Measurements from ENCODE around the gene SS18L1. TPM values are rescaled to one million over a fixed set of nuclear protein-coding genes. Genes with fewer than 3 reads are reported as not detected.

SS18L1 gene
- polyA plus RNA-seq, 1 of the 3 experiments (the other 2 are of a cell fraction): 10.7 TPM

GRCh38 chr20:62191781-62192559 is 48.4 kb downstream of the SS18L1 start:
- peaks cover 4% of the 10 kb centered on the region for H4K20me1 ChIP-seq (ENCODE audit: insufficient read depth)
- DNase-seq: no peak
- POLR2A ChIA-PET: interaction anchor here (0.7 kb wide), 1 partner anchor 49 kb away, joined by 3 read pairs; no protein-coding TSS in a partner anchor
- H2AFZ ChIP-seq (ENCODE audit: low read depth): no peak overlapping the region
- no peaks in the 10 kb centered on the region for H3K9me3 ChIP-seq
- TF ChIP-seq POLR2AphosphoS5 (IDR thresholded peaks at IDR 0.05; ENCODE audit: low read depth, low read length) (no peak), TEAD4 (IDR thresholded peaks at IDR 0.05; ENCODE audit: borderline replicate concordance, insufficient read depth) (no peak), FOXM1 (IDR thresholded peaks at IDR 0.05; ENCODE audit: low read depth) (no peak), RCOR1 (IDR thresholded peaks at IDR 0.05; ENCODE audit: low read length) (no peak), USF2 (IDR thresholded peaks at IDR 0.05; ENCODE audit: borderline replicate concordance, low read depth, low read length) (no peak), JUND (IDR thresholded peaks at IDR 0.05) (no peak), FOSL2 (IDR thresholded peaks at IDR 0.05; ENCODE audit: borderline replicate concordance, low read depth) (no peak), USF1 (IDR thresholded peaks at IDR 0.05; ENCODE audit: borderline replicate concordance, low read depth) (no peak)
- peaks cover 54% of the 10 kb centered on the region for H3K79me2 ChIP-seq (ENCODE audit: insufficient read depth)
- no peak overlapping the region for H3K4me3 ChIP-seq (ENCODE audit: low read depth in 2 of 2, low read length in 1 of 2)
- H3K36me3 ChIP-seq (replicated peaks in 1 of 2; ENCODE audit: control insufficient read depth in 1 of 2, insufficient read depth in 2 of 2, low read length in 1 of 2): peaks cover 15 to 31% of the 10 kb centered on the region in 2 experiments
- H3K9me2 ChIP-seq: no peaks in the 10 kb centered on the region
- CTCF ChIA-PET: no interaction called here
- no peaks in the 10 kb centered on the region for H3K27me3 ChIP-seq (ENCODE audit: insufficient read depth)
- H3K27ac ChIP-seq (ENCODE audit: low read depth in 2 of 2, low read length in 1 of 2): no peak overlapping the region
- no peak overlapping the region for H3K9ac ChIP-seq
- H3K4me2 ChIP-seq: no peak overlapping the region
- H3F3A ChIP-seq (replicated peaks; ENCODE audit: insufficient read depth): peaks cover 2% of the 10 kb centered on the region
- no peaks in the 10 kb centered on the region for H3K4me1 ChIP-seq (ENCODE audit: control insufficient read depth in 1 of 2, insufficient read depth in 2 of 2, low read depth in 1 of 2, low read length in 1 of 2)
- WGBS (ENCODE audit: low lambda C conversion rate): 92% methylated on average over 6 of the region's 14 CpGs

- Histone ChIP-seq H3K4me1 (ENCODE audit: control insufficient read depth in 1 of 2, insufficient read depth in 2 of 2, low read depth in 1 of 2, low read length in 1 of 2) (no peaks in the 10 kb centered on the region), H3K9me2 (no peaks in the 10 kb centered on the region), H3K9me3 (no peaks in the 10 kb centered on the region), H3F3A (replicated peaks; ENCODE audit: insufficient read depth) (no peaks in the 10 kb centered on the region), H3K27ac (ENCODE audit: low read depth in 2 of 2, low read length in 1 of 2) (no peak overlapping the region), H3K27me3 (ENCODE audit: insufficient read depth) (no peaks in the 10 kb centered on the region), H2AFZ (ENCODE audit: low read depth) (no peak overlapping the region), H3K36me3 (replicated peaks in 1 of 2; ENCODE audit: control insufficient read depth in 1 of 2, insufficient read depth in 2 of 2, low read length in 1 of 2) (peaks cover 16 to 35% of the 10 kb centered on the region in 2 experiments), H3K4me2 (no peak overlapping the region), H3K79me2 (ENCODE audit: insufficient read depth) (peaks cover 48% of the 10 kb centered on the region), H3K9ac (no peak overlapping the region), H3K4me3 (ENCODE audit: low read depth in 2 of 2, low read length in 1 of 2) (no peak overlapping the region), H4K20me1 (ENCODE audit: insufficient read depth) (peaks cover 4% of the 10 kb centered on the region; the same call in 1 of the 2 replicates)
- POLR2A ChIA-PET: no interaction called here
- CTCF ChIA-PET: no interaction called here
- WGBS (ENCODE audit: low lambda C conversion rate): 97% methylated on average over 5 of the region's 10 CpGs
- DNase-seq: no peak
- TF ChIP-seq MXI1 (IDR thresholded peaks at IDR 0.05; ENCODE audit: low read depth, low read length): no peak
- TF ChIP-seq GATA2 (CRISPR knock-in tag; IDR thresholded peaks at IDR 0.05): no peak
- TF ChIP-seq EP300 (IDR thresholded peaks at IDR 0.05; ENCODE audit: borderline replicate concordance in 1 of 2, low read depth in 1 of 2, low read length in 1 of 2): no peak
- TF ChIP-seq REST (IDR thresholded peaks at IDR 0.05; ENCODE audit: low read depth, low read length): no peak
- no peak for TF ChIP-seq TEAD4 (IDR thresholded peaks at IDR 0.05; ENCODE audit: borderline replicate concordance, insufficient read depth)
- TF ChIP-seq JUND (IDR thresholded peaks at IDR 0.05): no peak
- TF ChIP-seq MEF2A (IDR thresholded peaks at IDR 0.05; ENCODE audit: borderline replicate concordance, low read depth): no peak
- TF ChIP-seq EZH2phosphoT487 (IDR thresholded peaks at IDR 0.05; ENCODE audit: borderline replicate concordance, low read depth): no peak
- no peak for TF ChIP-seq SMC3 (IDR thresholded peaks at IDR 0.05; ENCODE audit: low read depth, low read length)
- TF ChIP-seq TAF1 (IDR thresholded peaks at IDR 0.05; ENCODE audit: borderline replicate concordance, low read depth, low read length): no peak
- no peak for TF ChIP-seq USF2 (IDR thresholded peaks at IDR 0.05; ENCODE audit: borderline replicate concordance, low read depth, low read length)
- TF ChIP-seq NRF1 (IDR thresholded peaks at IDR 0.05; ENCODE audit: low read depth, low read length): no peak
- no peak for TF ChIP-seq SIN3A (IDR thresholded peaks at IDR 0.05; ENCODE audit: borderline replicate concordance, low read depth, low read length)
- TF ChIP-seq RAD21 (IDR thresholded peaks at IDR 0.05; ENCODE audit: low read length): no peak
- TF ChIP-seq ELF1 (IDR thresholded peaks at IDR 0.05): no peak
Observed at GRCh38 chr20:62192635-62193034, 49.1 kb downstream of the SS18L1 start.

Measured in SK-N-SH (cell line).